Measurements from ENCODE around the gene ADAMTS19. TPM values are rescaled to one million over a fixed set of nuclear protein-coding genes. Genes with fewer than 3 reads are reported as not detected.

Gene ADAMTS19
- total RNA-seq, 2 experiments from 2014 or later, result not detected

DNA sequence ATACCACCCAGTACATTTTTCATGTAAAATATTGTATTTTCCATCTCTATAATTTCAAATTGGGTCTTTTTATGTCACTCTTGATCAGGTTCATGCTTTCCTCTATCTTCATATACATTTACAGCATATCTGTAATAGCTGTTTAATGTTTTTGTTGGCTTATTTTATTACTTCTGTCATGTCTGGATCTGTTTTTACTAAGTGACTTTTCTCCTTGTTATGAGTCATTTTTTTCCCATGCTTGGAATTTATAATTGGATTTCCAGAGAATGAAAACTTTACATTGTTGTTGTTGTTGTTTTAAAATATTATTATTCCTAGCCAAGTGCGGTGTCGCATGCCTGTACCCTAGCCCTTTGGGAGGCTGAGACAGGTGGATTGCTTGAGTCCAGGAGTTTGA, 5.6 kb upstream of the ADAMTS19 start:
- no peak for DNase-seq (ENCODE audit: low spot score)
- TF ChIP-seq EZH2phosphoT487 (IDR thresholded peaks at IDR 0.05; ENCODE audit: borderline replicate concordance, low read depth, low read length), result no peak
- TF ChIP-seq, protein P1, sequence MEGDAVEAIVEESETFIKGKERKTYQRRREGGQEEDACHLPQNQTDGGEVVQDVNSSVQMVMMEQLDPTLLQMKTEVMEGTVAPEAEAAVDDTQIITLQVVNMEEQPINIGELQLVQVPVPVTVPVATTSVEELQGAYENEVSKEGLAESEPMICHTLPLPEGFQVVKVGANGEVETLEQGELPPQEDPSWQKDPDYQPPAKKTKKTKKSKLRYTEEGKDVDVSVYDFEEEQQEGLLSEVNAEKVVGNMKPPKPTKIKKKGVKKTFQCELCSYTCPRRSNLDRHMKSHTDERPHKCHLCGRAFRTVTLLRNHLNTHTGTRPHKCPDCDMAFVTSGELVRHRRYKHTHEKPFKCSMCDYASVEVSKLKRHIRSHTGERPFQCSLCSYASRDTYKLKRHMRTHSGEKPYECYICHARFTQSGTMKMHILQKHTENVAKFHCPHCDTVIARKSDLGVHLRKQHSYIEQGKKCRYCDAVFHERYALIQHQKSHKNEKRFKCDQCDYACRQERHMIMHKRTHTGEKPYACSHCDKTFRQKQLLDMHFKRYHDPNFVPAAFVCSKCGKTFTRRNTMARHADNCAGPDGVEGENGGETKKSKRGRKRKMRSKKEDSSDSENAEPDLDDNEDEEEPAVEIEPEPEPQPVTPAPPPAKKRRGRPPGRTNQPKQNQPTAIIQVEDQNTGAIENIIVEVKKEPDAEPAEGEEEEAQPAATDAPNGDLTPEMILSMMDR (conservative IDR thresholded peaks at IDR 0.05; ENCODE audit: low read length), result no peak
- no TSS peak for BruUV-seq (replicated peaks)
- H3K9me3 ChIP-seq (ENCODE audit: low read length), result no peaks in the 10 kb centered on the region
- H3K4me3 ChIP-seq (ENCODE audit: low read depth, low read length, poor library complexity, severe bottlenecking), result no peak overlapping the region
- no peaks in the 10 kb centered on the region for H4K20me1 ChIP-seq (ENCODE audit: insufficient read depth, low read length)
- no peaks in the 10 kb centered on the region for H3K9me2 ChIP-seq (ENCODE audit: insufficient read depth, low read length)
- ChIA-PET CTCF (ENCODE audit: unreplicated experiment) (no interaction called here), POLR2A (no interaction called here)
- no peak overlapping the region for H3K4me2 ChIP-seq (ENCODE audit: low read length)
- H2AFZ ChIP-seq (ENCODE audit: low read length), result no peak overlapping the region
- H3K4me1 ChIP-seq (ENCODE audit: insufficient read depth, low read length, poor library complexity, severe bottlenecking), result no peaks in the 10 kb centered on the region
- intact Hi-C loops (cut with micrococcal nuclease; ENCODE audit: unreplicated experiment), result no loop called here
- H3K27ac ChIP-seq (ENCODE audit: low read depth, low read length, poor library complexity, severe bottlenecking), result no peak overlapping the region
- no peaks in the 10 kb centered on the region for H3K79me2 ChIP-seq (ENCODE audit: insufficient read depth, low read depth, low read length)
- H3K36me3 ChIP-seq (ENCODE audit: insufficient read depth, low read length), result no peaks in the 10 kb centered on the region

DNA sequence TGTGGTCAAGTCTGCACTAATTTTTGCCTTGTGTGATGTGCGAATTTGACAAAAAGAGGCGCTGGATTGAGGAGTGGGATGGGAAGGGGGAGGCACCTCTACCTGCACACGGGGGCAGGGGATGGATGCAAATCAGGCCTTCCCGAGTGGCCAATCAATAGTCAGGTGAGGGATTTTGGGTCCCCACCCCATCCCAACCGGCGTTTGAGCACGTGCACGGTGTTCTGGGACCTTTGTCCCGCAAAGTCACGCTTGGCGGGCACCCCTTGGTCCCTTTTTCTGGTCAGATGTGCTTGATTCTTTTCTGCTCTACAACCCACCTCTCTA, 685 bp upstream of the ADAMTS19 start:
- Histone ChIP-seq H3K4me2 (ENCODE audit: low read length) (no peak overlapping the region), H3K36me3 (ENCODE audit: insufficient read depth, low read length) (no peaks in the 10 kb centered on the region), H2AFZ (ENCODE audit: low read length) (no peak overlapping the region), H3K79me2 (ENCODE audit: insufficient read depth, low read depth, low read length) (no peaks in the 10 kb centered on the region), H3K4me1 (ENCODE audit: insufficient read depth, low read length, poor library complexity, severe bottlenecking) (no peaks in the 10 kb centered on the region), H3K9me2 (ENCODE audit: insufficient read depth, low read length) (no peaks in the 10 kb centered on the region), H4K20me1 (ENCODE audit: insufficient read depth, low read length) (no peaks in the 10 kb centered on the region), H3K9me3 (ENCODE audit: low read length) (no peaks in the 10 kb centered on the region), H3K4me3 (ENCODE audit: low read depth, low read length, poor library complexity, severe bottlenecking) (no peak overlapping the region), H3K27ac (ENCODE audit: low read depth, low read length, poor library complexity, severe bottlenecking) (no peak overlapping the region)
- DNase-seq (ENCODE audit: low spot score), result no peak
- BruUV-seq (replicated peaks), result no TSS peak
- intact Hi-C loops (cut with micrococcal nuclease; ENCODE audit: unreplicated experiment), result no loop called here
- ChIA-PET POLR2A (no interaction called here), CTCF (ENCODE audit: unreplicated experiment) (no interaction called here)
- TF ChIP-seq EZH2phosphoT487 (IDR thresholded peaks at IDR 0.05; ENCODE audit: borderline replicate concordance, low read depth, low read length), result no peak
- TF ChIP-seq, protein P1 (conservative IDR thresholded peaks at IDR 0.05; ENCODE audit: low read length), result no peak

DNA sequence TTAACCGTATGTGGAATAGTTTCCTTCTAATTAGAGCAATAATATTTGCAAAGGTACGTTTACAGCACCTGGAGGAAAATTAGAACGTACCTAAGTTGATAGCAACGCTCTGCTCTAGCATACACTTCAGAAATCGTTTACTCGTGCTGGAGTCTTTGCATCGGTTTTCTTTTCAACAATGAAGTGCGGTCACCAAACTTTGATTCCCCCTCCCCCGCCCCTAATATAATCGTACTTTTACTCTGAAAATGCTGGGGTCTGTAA, 506 bp downstream of the ADAMTS19 start:
- no TSS peak for BruUV-seq (replicated peaks)
- CTCF ChIA-PET (ENCODE audit: unreplicated experiment), result no interaction called here
- TF ChIP-seq, protein P1 (conservative IDR thresholded peaks at IDR 0.05; ENCODE audit: low read length), result no peak
- TF ChIP-seq EZH2phosphoT487 (IDR thresholded peaks at IDR 0.05; ENCODE audit: borderline replicate concordance, low read depth, low read length), result no peak
- Histone ChIP-seq H3K4me1 (ENCODE audit: insufficient read depth, low read length, poor library complexity, severe bottlenecking) (no peaks in the 10 kb centered on the region), H4K20me1 (ENCODE audit: insufficient read depth, low read length) (no peaks in the 10 kb centered on the region), H3K9me2 (ENCODE audit: insufficient read depth, low read length) (no peaks in the 10 kb centered on the region), H2AFZ (ENCODE audit: low read length) (no peak overlapping the region), H3K9me3 (ENCODE audit: low read length) (no peaks in the 10 kb centered on the region), H3K79me2 (ENCODE audit: insufficient read depth, low read depth, low read length) (no peaks in the 10 kb centered on the region), H3K27ac (ENCODE audit: low read depth, low read length, poor library complexity, severe bottlenecking) (no peak overlapping the region), H3K4me2 (ENCODE audit: low read length) (no peak overlapping the region), H3K4me3 (ENCODE audit: low read depth, low read length, poor library complexity, severe bottlenecking) (no peak overlapping the region), H3K36me3 (ENCODE audit: insufficient read depth, low read length) (no peaks in the 10 kb centered on the region)
- DNase-seq (ENCODE audit: low spot score), result no peak
- intact Hi-C loops (cut with micrococcal nuclease; ENCODE audit: unreplicated experiment), result no loop called here
- POLR2A ChIA-PET, result interaction anchor here (0.7 kb wide), 1 partner anchor 8 kb away, joined by 4 read pairs; no protein-coding TSS in a partner anchor
